HG02870 (cell line): Measurements from ENCODE around the gene LMAN1.

ENCODE experiments used
- ATAC-seq: cut with Tn5 transposase; IDR thresholded peaks from one replicate; pipeline ENCODE4 v1.9.1; 2021; ENCODE audit warnings: mild to moderate bottlenecking, moderate library complexity; ENCODE audit not compliant: unreplicated experiment

Gene LMAN1

DNA sequence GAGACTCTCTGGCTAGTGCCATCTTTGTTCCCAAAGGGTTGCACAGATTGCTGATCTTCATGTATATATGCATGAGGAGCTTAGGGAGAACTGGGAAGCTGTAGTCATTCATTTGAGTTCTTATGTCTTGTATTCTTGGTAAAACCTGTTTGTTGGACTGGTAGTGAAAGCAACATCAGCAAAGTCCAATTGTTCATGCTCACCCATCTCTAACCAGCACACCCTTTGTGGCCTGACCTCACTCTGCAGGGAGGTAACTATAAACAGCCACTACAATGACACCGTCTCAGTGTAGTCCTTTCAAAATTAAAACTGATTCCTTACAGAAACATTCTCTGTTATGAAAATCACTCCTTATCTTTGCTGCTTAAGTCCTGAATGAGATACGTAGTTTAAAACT, 13.9 kb upstream of the LMAN1 start:
- ATAC-seq, result no peak

DNA sequence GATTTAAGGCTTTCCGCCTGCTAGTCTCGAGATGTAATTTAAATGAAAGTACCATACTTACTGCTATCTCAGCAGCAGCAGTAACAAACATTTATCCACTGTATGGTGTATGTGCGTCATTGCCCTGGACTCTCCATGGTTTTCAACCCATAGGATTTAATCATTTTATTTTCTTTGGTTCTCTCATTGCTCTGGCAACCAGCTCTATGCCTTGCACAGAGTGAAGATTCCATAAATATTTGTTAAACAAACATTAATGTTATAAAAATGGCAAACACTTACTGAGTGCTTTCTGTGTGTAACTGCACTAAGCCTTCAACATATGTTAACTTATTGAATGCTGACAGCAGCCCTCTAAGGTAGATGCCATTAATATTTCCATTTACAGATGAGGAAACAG, 1.3 kb upstream of the LMAN1 start:
- ATAC-seq, result no peak

DNA sequence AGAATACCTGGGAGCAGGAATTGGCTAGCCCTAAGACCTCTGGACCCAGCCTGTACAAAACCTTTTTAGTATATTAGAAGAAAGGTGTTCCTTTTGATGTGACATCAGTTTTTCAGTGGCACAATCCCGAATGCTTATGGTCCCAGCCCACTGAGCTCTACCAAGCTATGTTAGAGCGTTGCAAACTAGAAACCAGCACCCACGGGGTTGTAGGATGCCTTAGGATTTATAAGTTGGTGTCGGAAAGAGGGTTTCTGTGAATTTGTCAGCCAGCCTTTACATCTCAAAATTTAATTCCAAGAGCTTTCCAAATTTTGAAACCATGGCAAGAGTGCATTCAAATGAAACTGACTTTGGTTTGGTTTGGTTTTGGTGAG, 499 bp upstream of the LMAN1 start:
- ATAC-seq, result peak; percentile 19

DNA sequence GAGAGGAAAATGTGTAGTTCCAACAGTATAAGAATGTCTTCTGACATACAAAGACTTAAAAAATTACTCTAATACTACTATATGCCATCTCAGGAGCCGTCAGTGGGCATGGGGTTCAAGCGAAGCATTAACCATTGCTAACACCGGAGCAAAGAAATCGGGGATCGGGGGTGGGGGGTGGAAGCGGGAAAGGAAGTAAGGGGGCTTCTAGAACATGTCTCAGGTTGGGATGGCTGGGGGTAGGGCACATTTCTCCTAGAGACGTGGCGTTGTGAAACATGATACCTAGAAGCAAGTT, 702 bp downstream of the LMAN1 start:
- no peak for ATAC-seq

DNA sequence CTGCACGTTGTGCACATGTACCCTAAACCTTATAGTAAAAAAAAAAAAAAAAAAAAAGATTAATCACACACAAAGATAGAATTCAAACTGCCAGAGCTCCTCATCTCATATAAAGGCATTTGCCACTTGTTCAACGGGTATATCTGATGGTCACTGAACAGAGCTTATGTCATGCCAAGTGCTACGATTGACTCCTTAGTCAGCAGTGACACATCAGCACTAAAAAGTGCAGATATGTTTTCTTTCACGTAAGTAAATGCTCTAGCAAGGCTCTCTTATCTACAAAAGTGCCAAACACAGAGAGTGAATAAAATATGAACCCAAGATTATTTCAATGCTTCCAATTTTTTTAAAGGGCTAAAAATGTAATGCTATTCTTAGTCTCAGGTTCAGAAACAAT, 1.1 kb downstream of the LMAN1 start:
- no peak for ATAC-seq

DNA sequence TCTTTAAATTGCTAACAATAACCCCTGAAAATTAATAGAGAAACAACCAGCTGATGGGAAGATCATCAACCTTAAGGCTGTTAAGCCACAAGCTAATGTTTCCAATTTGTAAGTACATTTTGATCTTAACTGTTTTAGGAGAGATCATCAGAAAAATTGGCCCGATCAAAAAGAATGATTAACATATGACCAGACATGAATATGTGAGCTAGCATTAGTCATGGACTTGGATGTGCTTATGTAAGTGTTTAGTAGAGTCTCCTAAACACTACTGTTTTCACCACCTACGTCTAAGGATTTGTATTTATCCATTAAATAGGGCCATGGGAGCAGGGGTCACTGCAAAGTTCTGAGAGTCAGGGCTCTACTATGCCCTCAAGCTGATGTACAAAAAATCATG, 4.3 kb downstream of the LMAN1 start:
- no peak for ATAC-seq

DNA sequence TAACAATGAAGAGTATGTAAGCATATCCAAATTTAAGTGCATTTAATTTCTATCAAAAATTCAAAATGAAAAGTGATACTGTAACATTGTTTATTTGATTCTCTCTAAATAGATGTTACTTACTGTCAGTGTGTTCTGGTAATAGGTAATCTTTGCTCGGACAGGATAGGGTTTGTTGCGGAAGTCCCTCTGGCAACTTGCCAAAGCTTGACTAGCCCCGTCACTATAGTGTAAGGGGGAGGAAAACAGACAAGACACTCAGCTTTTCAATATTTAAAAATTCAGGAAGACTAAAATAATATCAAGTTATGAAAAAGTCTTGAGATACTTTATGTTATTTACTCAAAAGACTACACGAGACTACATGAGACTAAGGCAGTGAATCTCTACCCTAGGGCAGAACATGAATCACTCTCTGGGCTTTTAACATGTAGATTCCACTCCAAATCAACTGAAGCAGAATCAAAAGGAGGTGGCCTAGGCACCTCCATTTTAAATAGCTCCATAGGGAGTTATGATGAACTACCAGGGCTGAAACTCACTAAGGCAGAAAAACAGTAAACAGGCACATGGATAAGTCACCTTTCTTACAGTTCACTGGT, 5.9 kb downstream of the LMAN1 start:
- no peak for ATAC-seq

DNA sequence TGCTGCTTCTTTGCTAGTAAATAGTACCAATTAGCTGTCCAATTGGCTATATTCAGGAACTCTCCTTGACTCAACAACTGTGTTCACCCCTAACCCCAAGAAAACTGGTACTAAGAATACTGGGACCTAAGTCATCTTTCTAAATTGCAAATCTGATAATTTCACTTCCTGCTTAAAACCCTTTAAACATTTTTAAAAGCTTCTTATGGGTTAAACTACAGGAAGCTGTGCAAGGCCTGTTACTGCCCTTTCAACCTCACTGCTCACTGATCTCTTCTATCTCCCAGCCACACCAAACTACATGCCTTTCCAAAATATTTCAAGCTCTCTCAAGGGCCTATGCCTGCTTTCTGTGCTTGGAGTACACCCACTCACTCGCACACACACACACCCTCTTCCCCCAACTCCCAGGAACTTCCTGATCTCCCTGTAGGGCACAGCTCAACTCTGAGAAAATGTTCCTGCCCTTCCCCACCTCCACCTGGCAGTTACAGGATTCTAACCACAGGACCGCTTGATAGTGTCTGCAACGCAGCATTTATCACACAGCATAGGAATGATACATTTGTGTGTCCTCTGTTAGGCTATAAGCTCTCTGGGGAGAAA, 6.7 kb downstream of the LMAN1 start:
- ATAC-seq, result peak; percentile 65

DNA sequence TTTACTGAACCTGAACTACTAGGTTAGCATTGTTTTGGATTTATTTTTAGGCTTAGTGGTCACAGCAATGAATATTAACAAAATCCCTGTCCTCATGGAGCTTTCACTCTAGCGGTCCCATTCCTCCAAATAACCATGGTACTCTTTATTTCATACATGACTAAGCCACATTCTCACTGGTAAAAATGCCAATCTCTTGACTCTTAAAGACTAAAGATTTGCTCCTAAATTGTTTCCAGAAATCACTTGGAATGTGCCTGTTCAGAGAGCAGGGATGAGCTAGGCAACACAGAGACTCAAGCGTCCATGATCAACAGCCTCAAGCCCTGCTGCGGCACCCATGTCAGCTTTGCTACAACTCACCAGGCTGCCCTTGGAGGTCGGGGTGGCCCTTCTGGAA, 13.5 kb downstream of the LMAN1 start:
- no peak for ATAC-seq

DNA sequence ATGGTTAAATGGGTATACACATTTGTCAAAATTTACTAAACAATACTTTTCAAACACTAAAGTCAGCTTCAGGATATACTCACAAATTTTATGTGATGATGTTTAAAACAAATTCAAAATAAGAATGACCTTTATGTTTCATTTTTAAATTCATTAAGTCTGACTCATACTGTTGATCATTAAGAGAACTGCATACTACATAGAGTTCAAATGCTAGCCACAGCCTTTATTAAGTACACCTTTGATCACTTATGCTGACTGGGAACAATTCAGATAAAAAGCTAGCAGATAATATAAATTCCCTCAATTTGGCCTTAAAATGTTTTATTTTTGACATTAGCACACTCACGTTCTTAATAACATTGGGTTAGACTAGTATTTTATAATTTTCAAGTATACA, 14.1 kb downstream of the LMAN1 start:
- ATAC-seq, result no peak

DNA sequence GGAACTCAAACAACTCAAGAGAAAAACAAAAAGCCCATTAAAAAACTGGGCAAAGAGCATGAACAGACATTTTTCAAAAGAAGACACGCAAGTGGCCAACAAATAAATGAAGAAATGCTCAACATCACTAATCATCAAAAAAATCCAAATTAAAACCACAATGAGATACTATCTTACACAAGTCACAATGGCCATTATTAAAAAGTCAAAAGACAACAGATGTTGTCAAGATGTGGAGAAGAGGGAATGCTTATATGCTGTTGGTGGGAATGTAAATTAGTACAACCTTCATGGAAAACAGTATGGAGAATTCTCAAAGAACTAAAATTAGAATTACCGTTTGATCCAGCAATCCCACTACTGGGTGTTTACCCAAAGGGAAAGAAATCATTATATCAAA, 15.1 kb downstream of the LMAN1 start:
- no peak for ATAC-seq

DNA sequence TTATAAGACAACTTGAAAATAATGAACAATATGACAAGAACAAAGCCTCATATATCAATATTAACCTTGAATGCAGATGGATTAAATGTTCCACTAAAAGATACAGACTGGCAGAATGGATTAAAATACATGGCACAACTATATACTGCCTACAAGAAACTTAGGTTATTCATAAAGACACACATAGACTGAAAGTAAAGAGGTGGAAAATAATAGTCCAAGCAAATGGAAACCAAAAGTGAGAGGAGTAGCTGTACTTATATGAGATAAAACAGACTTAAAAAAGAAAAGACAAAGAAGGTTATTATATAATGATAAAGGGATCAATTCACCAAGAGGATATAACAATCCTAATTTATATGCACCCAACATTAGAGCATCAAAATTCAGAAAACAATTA, 18.2 kb downstream of the LMAN1 start:
- ATAC-seq, result peak; percentile 64

DNA sequence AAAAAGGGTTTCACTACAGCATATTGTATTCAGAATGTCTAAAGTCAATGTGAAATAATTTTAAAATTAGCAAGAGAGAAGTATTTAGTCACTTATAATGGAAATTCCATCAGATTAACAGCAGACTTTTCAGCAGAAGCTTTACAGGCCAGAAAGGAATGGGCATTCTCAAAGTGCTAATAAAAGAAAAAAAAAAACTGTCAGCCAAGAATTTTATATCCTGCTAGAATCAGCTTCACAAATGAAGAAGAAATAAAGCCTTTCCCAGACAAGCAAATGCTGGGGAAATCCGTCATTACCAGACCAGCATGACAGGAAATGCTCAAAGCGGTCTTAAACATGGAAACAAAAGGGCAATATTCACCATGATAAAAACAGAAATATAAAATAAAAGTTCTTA, 18.8 kb downstream of the LMAN1 start:
- no peak for ATAC-seq

DNA sequence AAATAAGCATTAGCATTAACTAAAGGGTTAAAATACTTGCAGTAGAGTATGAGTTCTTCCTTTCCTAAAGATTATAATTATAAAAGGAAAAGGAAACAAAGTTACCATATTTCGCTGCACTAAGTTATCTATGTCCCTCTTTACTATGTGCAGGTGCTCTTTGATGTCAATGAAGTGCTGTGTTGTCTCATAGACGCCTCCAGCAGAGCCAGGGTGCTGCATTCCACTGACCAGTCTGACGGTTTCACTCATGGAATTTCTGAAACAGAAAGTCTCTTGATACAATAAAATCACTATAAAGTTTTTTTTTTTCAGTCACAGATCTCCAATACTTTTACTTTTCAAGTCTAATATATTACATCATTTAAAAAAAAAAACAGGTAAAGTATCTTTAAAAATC, 26.1 kb downstream of the LMAN1 start:
- no peak for ATAC-seq

DNA sequence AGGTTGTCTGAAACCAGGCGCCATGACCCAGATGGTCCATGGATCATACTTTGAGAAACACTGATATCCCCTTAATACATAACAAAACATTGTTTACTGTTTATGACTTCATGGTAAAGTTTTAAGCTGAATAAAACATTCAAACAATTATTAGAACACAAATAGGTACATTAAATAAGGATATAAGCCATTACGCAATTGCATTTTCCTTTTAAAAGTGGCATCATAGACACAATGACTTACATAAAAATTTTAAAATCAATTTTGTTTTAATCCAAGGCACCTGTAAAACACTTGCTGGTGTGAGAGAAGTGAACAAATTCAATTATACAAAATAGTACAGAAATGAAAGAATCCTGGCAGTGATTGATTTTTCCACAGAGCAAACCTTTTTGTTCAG, 30.4 kb downstream of the LMAN1 start:
- no peak for ATAC-seq

DNA sequence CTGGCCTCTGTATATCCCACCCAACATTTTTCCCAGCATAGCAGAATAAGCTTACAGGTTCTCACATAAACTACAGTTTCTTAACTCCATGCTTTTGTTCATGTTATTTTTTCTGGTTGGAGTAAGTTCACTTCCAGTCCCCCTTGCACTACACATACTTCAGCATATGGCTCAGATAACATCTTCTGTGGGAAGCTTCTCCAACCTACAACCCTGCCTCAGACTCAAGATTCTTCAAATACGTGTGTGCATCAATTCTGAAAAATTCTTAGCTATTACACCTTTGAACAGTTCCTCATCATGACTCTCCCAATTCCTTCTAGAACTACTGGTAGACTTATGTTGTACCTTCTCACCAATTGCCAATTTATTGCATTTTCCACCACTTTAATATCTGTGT, 33.1 kb downstream of the LMAN1 start:
- ATAC-seq, result no peak

DNA sequence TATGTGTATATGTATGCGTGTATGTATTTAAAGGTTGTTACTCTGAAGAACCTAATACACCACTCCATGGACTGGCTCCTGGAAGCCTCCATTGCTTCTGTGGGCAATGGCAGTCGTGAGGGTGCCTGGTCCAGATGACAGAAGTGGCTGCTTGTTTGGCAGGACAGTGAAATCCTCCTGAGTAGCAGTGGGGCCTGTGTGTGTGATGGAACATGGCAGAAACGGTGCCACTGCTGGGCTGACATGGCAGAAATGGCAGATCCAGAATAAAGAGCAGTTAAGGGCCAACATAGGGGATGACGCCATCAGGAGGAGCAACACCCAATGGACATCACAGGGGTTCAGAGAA, 34.5 kb downstream of the LMAN1 start:
- no peak for ATAC-seq

DNA sequence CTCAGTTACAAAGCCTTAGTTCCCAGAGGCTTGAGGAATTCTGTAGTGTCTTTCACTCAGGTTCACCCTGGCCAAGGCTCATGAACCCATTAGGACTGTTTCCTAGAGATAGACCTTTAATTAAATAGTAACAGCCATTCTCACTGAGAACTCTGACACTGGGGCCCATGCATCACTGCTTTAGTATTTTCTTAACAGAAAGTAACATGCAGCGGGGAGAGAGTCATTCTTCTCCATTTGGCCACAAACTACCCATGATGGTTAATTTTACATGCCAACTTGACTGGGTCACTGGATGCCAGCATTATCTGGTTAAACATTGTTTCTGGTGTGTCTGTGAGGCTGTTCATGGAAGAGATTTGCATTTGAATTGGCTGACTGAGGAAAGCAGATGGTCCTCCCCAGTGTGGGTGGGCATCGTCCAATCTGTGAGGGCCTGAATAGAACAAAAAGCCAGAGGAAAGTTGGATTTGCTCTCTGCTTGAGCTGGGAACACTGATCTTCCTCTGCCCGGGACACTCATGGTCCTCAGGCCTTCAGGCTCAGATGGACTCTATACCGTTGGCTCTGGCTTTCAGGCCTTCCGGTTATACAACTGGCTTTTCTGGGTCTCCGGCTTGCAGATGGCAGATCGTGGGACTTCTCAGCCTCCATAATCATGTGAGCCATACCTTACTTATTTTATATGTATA, 35.0 kb downstream of the LMAN1 start:
- no peak for ATAC-seq

DNA sequence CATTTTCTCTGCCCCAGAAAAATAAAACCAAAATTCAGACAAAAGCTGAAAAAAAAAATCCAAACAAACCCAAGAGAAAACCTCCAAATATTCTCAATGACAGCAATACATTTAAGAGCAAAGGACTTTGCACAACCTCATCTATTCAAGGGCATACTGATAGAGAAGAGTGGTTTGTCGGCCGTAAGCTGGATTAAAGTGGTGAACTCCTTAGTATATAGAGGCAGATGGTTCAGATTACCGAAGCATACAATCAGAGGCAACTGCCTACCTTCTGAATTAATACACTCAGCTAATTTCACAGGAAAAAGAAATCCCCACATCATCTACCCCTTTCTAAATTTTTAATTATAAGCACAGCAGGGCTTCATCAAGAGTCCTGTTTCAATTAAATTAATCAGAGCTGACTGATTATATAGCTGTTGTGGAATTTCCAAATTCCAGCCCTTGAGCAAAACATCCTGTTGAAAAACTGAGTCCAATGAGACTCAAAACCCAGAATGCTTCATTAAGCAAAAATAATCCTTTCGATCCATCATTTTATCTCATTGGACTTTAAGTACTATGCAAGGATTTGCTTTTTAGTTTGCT, 40.5 kb downstream of the LMAN1 start, which contains the start of gene CPLX4:
TSS of gene CPLX4 (minus strand) at position 190 of the 591 bp plus-strand sequence. CDS start at position 3, 187 bp downstream.
- no peak for ATAC-seq

DNA sequence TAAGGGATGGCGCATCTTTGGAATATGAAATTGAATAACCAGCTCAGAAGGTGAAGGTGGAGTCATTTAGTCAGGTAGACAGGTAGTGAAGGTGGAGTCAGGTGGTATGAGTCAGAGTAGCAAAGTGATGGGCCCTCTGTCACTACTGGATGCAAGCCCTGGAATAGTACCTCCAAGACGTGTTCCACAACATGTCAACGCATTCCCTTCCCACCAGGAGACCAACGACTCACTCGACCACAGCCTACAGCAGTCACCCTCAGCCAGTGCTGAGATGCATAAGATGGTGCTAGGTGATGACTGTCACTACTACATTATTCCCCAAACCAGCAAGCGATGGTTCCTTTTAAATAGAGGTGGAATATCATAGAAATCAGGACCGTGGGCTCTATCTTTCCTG, 47.4 kb downstream of the LMAN1 start:
- no peak for ATAC-seq

DNA sequence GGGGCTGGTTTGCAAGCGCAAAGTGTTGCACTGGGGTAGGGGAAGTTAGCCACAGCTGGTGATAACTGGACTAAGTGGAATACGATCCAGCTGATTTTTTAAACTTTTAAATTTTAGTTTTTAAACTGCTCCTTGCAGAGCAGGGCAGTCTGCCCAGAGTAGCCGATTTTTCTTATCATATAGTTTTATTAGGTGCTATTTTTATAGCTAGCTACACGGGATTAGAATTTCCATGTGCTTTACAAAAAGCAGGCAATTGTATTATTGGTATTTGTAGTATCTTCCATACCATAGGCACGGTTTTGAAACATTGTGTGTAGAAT, 50.2 kb downstream of the LMAN1 start:
- no peak for ATAC-seq

DNA sequence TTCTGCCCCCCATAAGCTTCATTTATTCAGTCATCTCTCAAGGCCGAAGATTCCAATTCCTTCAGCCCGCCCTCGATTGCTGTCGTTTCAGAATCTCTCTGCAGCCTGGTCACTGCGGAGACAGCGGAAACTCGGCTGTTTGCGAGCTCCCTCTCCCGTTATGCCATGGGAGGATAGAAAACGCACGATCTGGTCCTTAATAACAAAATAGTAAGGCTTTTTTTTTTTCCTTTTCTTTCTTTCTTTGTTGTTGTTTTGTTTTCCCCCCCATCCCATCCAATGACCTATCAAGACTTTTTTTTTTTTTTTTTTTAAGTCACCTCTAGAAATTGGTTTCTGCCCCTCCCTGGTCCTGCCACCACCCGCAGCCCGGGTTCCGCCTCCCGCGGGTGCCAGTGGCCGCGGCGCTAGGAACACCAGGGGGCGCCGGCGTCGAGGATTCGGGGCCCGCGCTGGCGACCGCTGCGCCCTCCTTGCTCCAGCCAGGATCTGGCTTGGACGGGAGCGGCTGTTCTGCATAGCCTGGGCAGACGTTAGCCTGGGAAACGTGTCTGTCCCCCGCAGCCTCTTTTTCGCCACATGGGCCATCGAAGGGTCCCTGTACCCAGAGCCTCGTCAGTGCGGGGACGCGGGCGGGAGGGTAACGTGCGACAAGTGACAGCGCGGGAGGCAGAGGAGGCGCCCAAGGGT, 50.7 kb downstream of the LMAN1 start:
- ATAC-seq, result peak; percentile 87
